Kidney (tissue), 14 donors: ENCODE measurements around the gene PPP1R12A. TPM values are rescaled to one million over a fixed set of nuclear protein-coding genes. Genes with fewer than 3 reads are reported as not detected.
"Not testable (repeated sequence)": the region's sequence is repeated elsewhere in the genome, so short reads cannot be mapped to it uniquely, and the experiment has no call there.

Source experiments
- DNase-seq, 5 donors: peaks; one replicate each; pipeline ENCODE4 v3.0.0-alpha.2; 2013 to 2020
- FAIRE-seq: peaks from 2 replicates; lab custom pipeline; 2012; peaks lifted over from hg19 to GRCh38; lab: Jason Lieb, UNC
- H3K27ac ChIP-seq, 2 donors: one replicate each; pipeline ENCODE4 v1.7.0; 2013; ENCODE audit warnings: low read depth in 2 of 2, low read length in 2 of 2, inconsistent platforms in 1 of 2
- H3K27me3 ChIP-seq: one replicate; pipeline ENCODE4 v1.7.1; 2013; ENCODE audit warnings: low read length, inconsistent platforms; ENCODE audit not compliant: control insufficient read depth, insufficient read depth
- H3K36me3 ChIP-seq, 3 donors: one replicate each; pipeline versions ENCODE4 v1.7.0 to v1.7.1; 2013; ENCODE audit warnings: low read length in 3 of 3, control low read depth in 1 of 3, inconsistent platforms in 1 of 3; ENCODE audit not compliant: insufficient read depth in 3 of 3, control insufficient read depth in 2 of 3
- H3K4me1 ChIP-seq, 3 donors: one replicate each; pipeline versions ENCODE4 v1.7.0 to v1.7.1; 2013; ENCODE audit warnings: low read length in 3 of 3, inconsistent platforms in 1 of 3, low read depth in 1 of 3; ENCODE audit not compliant: control insufficient read depth in 2 of 3, insufficient read depth in 2 of 3
- H3K4me3 ChIP-seq, 3 donors: one replicate each; pipeline versions ENCODE4 v1.7.0 to v1.8.1; 2013; ENCODE audit warnings: low read length in 3 of 3, control low read depth in 1 of 3, inconsistent platforms in 1 of 3
- H3K9ac ChIP-seq, 3 donors: one replicate each; pipeline versions ENCODE4 v1.7.0 to v1.7.1; 2013; ENCODE audit warnings: low read length in 3 of 3, control low read depth in 1 of 3, inconsistent platforms in 1 of 3
- H3K9me3 ChIP-seq, 3 donors: one replicate each; pipeline versions ENCODE4 v1.7.0 to v1.7.1; 2013; ENCODE audit warnings: low read length in 3 of 3, control low read depth in 1 of 3, inconsistent platforms in 1 of 3; ENCODE audit not compliant: control insufficient read depth in 2 of 3, insufficient read depth in 1 of 3
- CTCF ChIP-seq: IDR thresholded peaks from 3 replicates; pipeline ENCODE4 v1.5.1; 2012; ENCODE audit warnings: mild to moderate bottlenecking, moderate library complexity, borderline replicate concordance; ENCODE audit not compliant: insufficient read depth; ENCODE audit errors: extremely low read depth
- intact Hi-C: fragments of 100-400 bp; cut with DNase I; formaldehyde crosslinking; loops from one replicate; pipeline ENCODE4 v1.11.1; 2022
- polyA plus RNA-seq: library from polyadenylated mRNA; stranded (reverse); fragments of 350-450 nt; fragmentation: Illumina TruSeq; extraction: RNeasy Lipid Tissue Mini Kit (QIAGEN cat#74804); gene quantifications from one replicate; pipeline ENCODE4 v1.2.3, GENCODE V29; 2014; ENCODE audit warnings: low read depth, low replicate concordance; ENCODE audit not compliant: insufficient read depth
- total RNA-seq: library from RNA; stranded (reverse); fragmentation: NEBNext Ultra II Directional; extraction: Animal tissue kit (Norgen Biotek cat#: 25700); gene quantifications from one replicate; pipeline ENCODE4 v1.2.1, GENCODE V29; 2021
- donor health status: control.
- donor health status: control.
- donor health status: control.
- donor health status: control.
- donor health status: control.
- donor health status: DM: yes; HTN: yes; CAD: no.
- donor health status: Normal renal cell carcinoma (clear cell type).

The PPP1R12A gene
- total and polyA plus RNA-seq, 2 donors from 2014 or later, result 10.3 to 82.5 TPM

- Histone ChIP-seq H3K27ac (no peak overlapping the region), H3K36me3 (no peaks in the 10 kb centered on the region), H3K4me3 (no peak overlapping the region), H3K9me3 (no peaks in the 10 kb centered on the region), H3K4me1 (no peaks in the 10 kb centered on the region), H3K27me3 (no peaks in the 10 kb centered on the region), H3K9ac (no peak overlapping the region)
- no peak for TF ChIP-seq CTCF
- DNase-seq (no peak), FAIRE-seq (no peak)
- intact Hi-C loops, result no loop called here
Observed at GRCh38 chr12:79945433-79945832, 10.5 kb upstream of the PPP1R12A start.

GRCh38 chr12:79944565-79944964, 9.7 kb upstream of the PPP1R12A start:
- Histone ChIP-seq H3K27me3 (no peaks in the 10 kb centered on the region), H3K9ac (no peak overlapping the region), H3K27ac (no peak overlapping the region), H3K4me3 (no peak overlapping the region), H3K4me1 (no peaks in the 10 kb centered on the region), H3K36me3 (no peaks in the 10 kb centered on the region), H3K9me3 (no peaks in the 10 kb centered on the region)
- DNase-seq, result no peak
- no peak for FAIRE-seq
- TF ChIP-seq CTCF, result no peak
- intact Hi-C loops, result no loop called here

- FAIRE-seq, H3K27me3 ChIP-seq, H3K36me3 ChIP-seq, intact Hi-C loops, H3K9ac ChIP-seq, H3K4me1 ChIP-seq, H3K27ac ChIP-seq, DNase-seq, H3K4me3 ChIP-seq, H3K9me3 ChIP-seq: not testable (repeated sequence)
Observed at GRCh38 chr12:79942846-79943245, 7.9 kb upstream of the PPP1R12A start.

- Histone ChIP-seq H3K27ac (no peak overlapping the region), H3K27me3 (no peaks in the 10 kb centered on the region), H3K4me1 (peaks cover 0 to 7% (median 0%) of the 10 kb centered on the region in 3 donors), H3K4me3 (no peak overlapping the region), H3K9me3 (no peaks in the 10 kb centered on the region), H3K9ac (no peak overlapping the region), H3K36me3 (no peaks in the 10 kb centered on the region)
- intact Hi-C loops, result no loop called here
- DNase-seq, result no peak
- TF ChIP-seq CTCF, result no peak
- FAIRE-seq, result no peak
Observed at GRCh38 chr12:79939728-79940310, 4.9 kb upstream of the PPP1R12A start.
